OCI-LY3 (cell line): Measurements from ENCODE around the gene SPX.

Experiments
- H2AFZ ChIP-seq: fragments of 200-600, 300-600 bp; shearing (Covaris generic); 2 replicates; pipeline ENCODE4 v1.6.0; 2014; ENCODE audit warnings: antibody characterized with exemption, low read depth, low read length
- H3K27ac ChIP-seq: fragments of 200-600, 300-600 bp; sonication (generic); 2 replicates; pipeline ENCODE4 v1.5.1; 2014; ENCODE audit warnings: mild to moderate bottlenecking, low read length, moderate library complexity, mixed read lengths
- H3K27me3 ChIP-seq: fragments of 200-600, 300-600 bp; sonication (generic); 2 replicates; pipeline ENCODE4 v1.6.1; 2014; ENCODE audit warnings: low read depth, low read length, mixed read lengths
- H3K36me3 ChIP-seq: fragments of 200-600, 300-600 bp; sonication (generic); replicated peaks from 2 replicates; pipeline ENCODE3; 2014; ENCODE audit warnings: low read depth, low read length, mixed read lengths
- H3K4me1 ChIP-seq: fragments of 300-600, 200-600 bp; sonication (generic); 2 replicates; pipeline ENCODE4 v1.6.1; 2014; ENCODE audit warnings: low read length, mixed read lengths
- H3K4me2 ChIP-seq: fragments of 200-600, 300-600 bp; sonication (generic); 2 replicates; pipeline ENCODE4 v1.6.1; 2014; ENCODE audit warnings: low read length, mixed read lengths
- H3K4me3 ChIP-seq: fragments of 300-600, 200-600 bp; sonication (generic); 2 replicates; pipeline ENCODE4 v1.5.1; 2014; ENCODE audit warnings: antibody characterized with exemption, mild to moderate bottlenecking, low read length, moderate library complexity
- H3K79me2 ChIP-seq: fragments of 300-600, 200-600 bp; shearing (Covaris generic); 2 replicates; pipeline ENCODE4 v1.6.1; 2014; ENCODE audit warnings: mild to moderate bottlenecking, low read length, mixed read lengths
- H3K9ac ChIP-seq: fragments of 300-600, 200-600 bp; shearing (Covaris generic); 2 replicates; pipeline ENCODE4 v1.6.0; 2014; ENCODE audit warnings: mild to moderate bottlenecking, low read length, moderate library complexity
- H3K9me3 ChIP-seq: fragments of 200-600, 300-600 bp; shearing (Covaris generic); 2 replicates; pipeline ENCODE4 v1.6.1; 2014; ENCODE audit warnings: low read length, mixed read lengths; ENCODE audit not compliant: insufficient read depth
- H4K20me1 ChIP-seq: fragments of 200-600, 300-600 bp; sonication (generic); 2 replicates; pipeline ENCODE4 v1.6.1; 2016; ENCODE audit warnings: low read length, mixed read lengths; ENCODE audit not compliant: insufficient read depth
- EZH2phosphoT487 ChIP-seq: fragments of 200-600 bp; shearing (Covaris generic); IDR thresholded peaks from 2 replicates; pipeline ENCODE4 v1.6.1; 2018; ENCODE audit warnings: antibody characterized with exemption, mixed run types, low read depth
- TF ChIP-seq, protein P1 (sequence below): fragments of 200-600, 300-600 bp; sonication (generic); IDR thresholded peaks from 2 replicates; pipeline ENCODE4 v1.5.1; 2014; ENCODE audit warnings: antibody characterized with exemption, low read length, low read depth

Gene SPX

DNA sequence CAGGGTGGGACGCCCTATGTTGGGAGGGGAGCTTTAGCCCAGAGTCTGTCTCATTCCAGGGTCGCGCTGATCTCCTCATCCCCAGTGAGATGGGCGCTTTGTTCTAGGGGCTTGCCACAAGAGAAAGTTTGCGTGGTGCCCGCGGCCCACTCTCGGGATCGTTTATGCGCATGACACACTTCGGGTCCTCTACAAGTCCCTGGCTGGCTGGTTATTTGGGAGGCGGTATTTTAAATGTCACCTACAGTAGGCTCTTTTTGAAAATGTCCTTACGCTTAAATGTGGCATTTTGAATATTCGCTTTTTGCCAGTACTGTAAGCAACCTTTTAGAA is 24.0 kb upstream of the SPX start:
- H3K9ac ChIP-seq, result peak overlapping the region; percentile 94
- peaks cover 18% of the 10 kb centered on the region for H3K4me1 ChIP-seq
- H3K9me3 ChIP-seq, result no peaks in the 10 kb centered on the region
- H3K27me3 ChIP-seq, result no peaks in the 10 kb centered on the region
- peak overlapping the region; percentile 71 for H2AFZ ChIP-seq
- H3K79me2 ChIP-seq, result peaks cover 65% of the 10 kb centered on the region
- H3K4me2 ChIP-seq, result peak overlapping the region; percentile 94
- H4K20me1 ChIP-seq, result peaks cover 7% of the 10 kb centered on the region; the same call in 1 of the 2 replicates
- peak overlapping the region; percentile 99 for H3K4me3 ChIP-seq
- TF ChIP-seq EZH2phosphoT487, result no peak
- TF ChIP-seq, protein P1, sequence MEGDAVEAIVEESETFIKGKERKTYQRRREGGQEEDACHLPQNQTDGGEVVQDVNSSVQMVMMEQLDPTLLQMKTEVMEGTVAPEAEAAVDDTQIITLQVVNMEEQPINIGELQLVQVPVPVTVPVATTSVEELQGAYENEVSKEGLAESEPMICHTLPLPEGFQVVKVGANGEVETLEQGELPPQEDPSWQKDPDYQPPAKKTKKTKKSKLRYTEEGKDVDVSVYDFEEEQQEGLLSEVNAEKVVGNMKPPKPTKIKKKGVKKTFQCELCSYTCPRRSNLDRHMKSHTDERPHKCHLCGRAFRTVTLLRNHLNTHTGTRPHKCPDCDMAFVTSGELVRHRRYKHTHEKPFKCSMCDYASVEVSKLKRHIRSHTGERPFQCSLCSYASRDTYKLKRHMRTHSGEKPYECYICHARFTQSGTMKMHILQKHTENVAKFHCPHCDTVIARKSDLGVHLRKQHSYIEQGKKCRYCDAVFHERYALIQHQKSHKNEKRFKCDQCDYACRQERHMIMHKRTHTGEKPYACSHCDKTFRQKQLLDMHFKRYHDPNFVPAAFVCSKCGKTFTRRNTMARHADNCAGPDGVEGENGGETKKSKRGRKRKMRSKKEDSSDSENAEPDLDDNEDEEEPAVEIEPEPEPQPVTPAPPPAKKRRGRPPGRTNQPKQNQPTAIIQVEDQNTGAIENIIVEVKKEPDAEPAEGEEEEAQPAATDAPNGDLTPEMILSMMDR, result no peak
- peaks cover 18% of the 10 kb centered on the region for H3K36me3 ChIP-seq
- H3K27ac ChIP-seq, result peak overlapping the region; percentile 43

DNA sequence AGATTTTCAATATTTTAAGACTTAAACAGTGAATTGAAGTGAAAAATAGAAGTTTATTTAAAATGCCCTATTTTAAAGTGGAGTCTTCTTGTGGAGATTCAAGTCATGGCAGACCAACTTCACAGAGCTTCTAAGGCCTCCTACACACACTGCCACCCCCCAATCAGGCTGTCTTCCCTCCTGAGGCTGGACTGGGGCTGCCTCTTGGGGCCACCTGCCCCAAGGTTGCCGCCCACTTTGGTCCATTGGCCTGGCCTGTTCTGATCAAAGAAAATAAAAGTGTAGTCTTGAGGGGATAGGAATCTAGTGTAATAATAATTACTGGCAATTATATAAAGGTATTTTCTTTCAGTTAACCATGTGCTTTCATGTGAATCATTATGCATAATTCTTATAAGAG is 23.2 kb upstream of the SPX start:
- peaks cover 65% of the 10 kb centered on the region for H3K79me2 ChIP-seq
- peak overlapping the region; percentile 94 for H3K9ac ChIP-seq
- peaks cover 7% of the 10 kb centered on the region; the same call in 1 of the 2 replicates for H4K20me1 ChIP-seq
- peak overlapping the region; percentile 94 for H3K4me2 ChIP-seq
- H3K36me3 ChIP-seq, result peaks cover 13% of the 10 kb centered on the region
- no peaks in the 10 kb centered on the region for H3K9me3 ChIP-seq
- no peaks in the 10 kb centered on the region for H3K27me3 ChIP-seq
- peaks cover 18% of the 10 kb centered on the region for H3K4me1 ChIP-seq
- H3K27ac ChIP-seq, result no peak overlapping the region
- H3K4me3 ChIP-seq, result peak overlapping the region; percentile 99
- no peak for TF ChIP-seq EZH2phosphoT487
- TF ChIP-seq, protein P1, result no peak
- H2AFZ ChIP-seq, result no peak overlapping the region

DNA sequence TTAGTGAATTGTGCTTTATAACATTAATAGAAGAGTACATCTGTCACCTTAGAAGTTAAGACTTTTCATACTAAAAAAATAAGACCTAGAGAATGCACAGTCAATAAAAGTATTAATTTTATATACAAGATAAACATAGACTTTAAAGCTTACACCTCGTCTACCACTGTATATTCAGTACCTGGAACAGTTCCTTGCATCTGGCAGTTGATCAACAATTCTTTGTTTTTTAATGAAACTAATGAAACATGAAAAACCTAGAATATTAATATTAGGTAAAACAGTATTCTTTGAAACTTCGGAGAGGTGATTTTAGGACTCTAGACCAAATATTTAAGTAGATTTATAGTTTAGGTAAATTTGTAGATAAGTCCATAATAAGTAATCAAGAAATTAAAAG is 20.2 kb upstream of the SPX start:
- no peak for TF ChIP-seq EZH2phosphoT487
- Histone ChIP-seq H4K20me1 (peaks cover 7% of the 10 kb centered on the region; the same call in 1 of the 2 replicates), H3K4me2 (no peak overlapping the region), H2AFZ (no peak overlapping the region), H3K79me2 (peaks cover 51% of the 10 kb centered on the region), H3K27me3 (no peaks in the 10 kb centered on the region), H3K27ac (no peak overlapping the region), H3K9ac (no peak overlapping the region), H3K4me3 (no peak overlapping the region), H3K4me1 (peaks cover 7% of the 10 kb centered on the region), H3K36me3 (peaks cover 15% of the 10 kb centered on the region), H3K9me3 (no peaks in the 10 kb centered on the region)

DNA sequence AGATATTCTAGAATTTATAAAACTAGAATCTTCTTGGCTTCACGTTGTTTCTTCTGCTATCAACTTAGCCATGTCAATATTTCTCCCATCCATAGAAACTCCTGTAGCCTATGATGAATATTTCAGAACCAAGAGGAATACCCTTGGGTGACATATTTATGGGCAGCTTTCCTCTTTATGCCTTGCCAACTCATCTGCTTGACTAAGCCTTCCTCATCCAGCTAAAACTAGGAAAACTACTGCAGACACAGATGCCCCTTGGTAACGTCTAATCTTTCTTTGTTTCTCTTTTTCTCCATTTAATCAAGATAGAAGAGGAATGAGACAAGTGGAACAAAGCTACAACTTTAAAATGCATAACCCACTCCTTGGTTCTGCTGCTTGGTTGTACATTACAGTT is 18.2 kb upstream of the SPX start:
- Histone ChIP-seq H2AFZ (no peak overlapping the region), H3K9ac (no peak overlapping the region), H3K36me3 (peaks cover 23% of the 10 kb centered on the region), H3K4me1 (peaks cover 4% of the 10 kb centered on the region), H3K4me2 (no peak overlapping the region), H3K79me2 (peaks cover 38% of the 10 kb centered on the region), H3K27ac (no peak overlapping the region), H3K4me3 (no peak overlapping the region), H4K20me1 (peaks cover 7% of the 10 kb centered on the region; the same call in 1 of the 2 replicates), H3K9me3 (no peaks in the 10 kb centered on the region), H3K27me3 (no peaks in the 10 kb centered on the region)
- TF ChIP-seq, protein P1, result no peak
- TF ChIP-seq EZH2phosphoT487, result no peak

DNA sequence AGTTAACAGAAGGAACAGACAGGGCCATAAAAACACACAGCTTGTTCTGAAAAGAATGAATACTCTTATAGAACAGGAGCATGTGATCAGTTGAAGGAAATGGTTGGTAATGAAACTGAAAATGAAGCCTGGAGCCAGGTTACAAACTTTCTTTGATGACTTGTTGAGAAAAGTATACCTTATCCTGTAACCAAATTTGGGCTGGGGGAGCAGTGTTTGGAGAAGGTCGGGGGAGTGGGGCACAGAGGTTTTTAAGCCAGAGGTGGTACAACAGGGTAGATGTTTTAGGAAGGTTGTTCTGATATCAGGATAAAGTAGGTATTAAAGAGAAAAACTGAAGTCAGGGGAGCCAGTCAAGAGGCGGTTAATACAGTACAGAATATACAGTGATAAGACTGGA is 16.3 kb upstream of the SPX start:
- TF ChIP-seq EZH2phosphoT487, result no peak
- TF ChIP-seq, protein P1, result no peak
- Histone ChIP-seq H3K27me3 (no peaks in the 10 kb centered on the region), H3K79me2 (peaks cover 19% of the 10 kb centered on the region), H2AFZ (no peak overlapping the region), H3K36me3 (peaks cover 33% of the 10 kb centered on the region), H3K9me3 (no peaks in the 10 kb centered on the region), H3K4me2 (no peak overlapping the region), H3K27ac (no peak overlapping the region), H3K9ac (no peak overlapping the region), H4K20me1 (0 out of 2 replicates have a peak, but pooled peaks cover 7% of the 10 kb centered on the region), H3K4me3 (no peak overlapping the region), H3K4me1 (no peaks in the 10 kb centered on the region; the same call in 1 of the 2 replicates)
